H1 (cell line): ENCODE results near the gene SRSF9. TPM values are rescaled to one million over a fixed set of nuclear protein-coding genes. Genes with fewer than 3 reads are reported as not detected.

Source experiments
- CTCF ChIA-PET: fragments of 300-600 bp; sonication (Branson Sonifier 250); formaldehyde crosslinking; loops from one replicate; lab custom pipeline; 2021; ENCODE audit not compliant: partially characterized antibody; lab: Charles Lee
- POLR2A ChIA-PET: fragments of 300-600 bp; sonication (Branson Sonifier 250); formaldehyde crosslinking; loops from one replicate; lab custom pipeline; 2021; ENCODE audit warnings: inconsistent platforms; ENCODE audit not compliant: partially characterized antibody; lab: Charles Lee
- DNase-seq, 2 experiments: peaks; one replicate each; pipeline versions ENCODE4 v3.0.0 to v3.0.0-alpha.2; 2010 to 2022; ENCODE audit warnings: low spot score in 2 of 2, low read depth in 1 of 2, mixed read lengths in 1 of 2
- FAIRE-seq: peaks from 2 replicates; lab custom pipeline; 2011; peaks lifted over from hg19 to GRCh38; lab: Jason Lieb, UNC
- H2AFZ ChIP-seq: 2 replicates; pipeline ENCODE4 v1.8.1; 2012; ENCODE audit warnings: low read length, inconsistent platforms
- H2AK5ac ChIP-seq: 2 replicates; pipeline ENCODE4 v1.6.1; 2013; ENCODE audit warnings: low read depth, low read length
- H2BK120ac ChIP-seq: replicated peaks from 2 replicates; pipeline ENCODE3; 2013; ENCODE audit warnings: low read depth, low read length, inconsistent platforms
- H2BK12ac ChIP-seq: 2 replicates; pipeline ENCODE4 v1.6.1; 2013; ENCODE audit warnings: low read depth, low read length
- H2BK15ac ChIP-seq: 2 replicates; pipeline ENCODE4 v1.6.1; 2013; ENCODE audit warnings: low read length
- H2BK20ac ChIP-seq: 2 replicates; pipeline ENCODE4 v1.6.1; 2013; ENCODE audit warnings: low read length
- H2BK5ac ChIP-seq: 2 replicates; pipeline ENCODE4 v1.6.1; 2013; ENCODE audit warnings: low read depth, low read length
- H3K14ac ChIP-seq: 2 replicates; pipeline ENCODE4 v1.6.1; 2013; ENCODE audit warnings: inconsistent platforms; ENCODE audit not compliant: insufficient read length
- H3K18ac ChIP-seq: 2 replicates; pipeline ENCODE4 v1.6.1; 2013; ENCODE audit warnings: low read length; ENCODE audit errors: extremely low read depth
- H3K23ac ChIP-seq: 2 replicates; pipeline ENCODE4 v1.6.1; 2013; ENCODE audit warnings: inconsistent platforms; ENCODE audit not compliant: insufficient read length
- H3K23me2 ChIP-seq: 2 replicates; pipeline ENCODE4 v1.6.1; 2013; ENCODE audit warnings: low read depth, low read length
- H3K27ac ChIP-seq: 2 replicates; pipeline ENCODE4 v1.6.1; 2011; ENCODE audit warnings: low read depth, low read length, inconsistent platforms
- H3K27me3 ChIP-seq, 4 experiments: replicated peaks in 1 of 4; 1 replicate in 1 of 4; 2 replicates in 3 of 4; pipeline versions ENCODE4 v1.6.1 to v1.8.1; 2011 to 2013; ENCODE audit warnings: low read length in 3 of 4, mild to moderate bottlenecking in 3 of 4, inconsistent platforms in 2 of 4, mixed read lengths in 2 of 4, moderate library complexity in 1 of 4; ENCODE audit not compliant: control insufficient read depth in 3 of 4, insufficient read depth in 3 of 4; ENCODE audit errors: extremely low read depth in 1 of 4
- H3K36me3 ChIP-seq, 4 experiments: 2 replicates each; pipeline versions ENCODE4 v1.6.1 to v1.8.1; 2011 to 2013; ENCODE audit warnings: mild to moderate bottlenecking in 4 of 4, low read length in 3 of 4, moderate library complexity in 2 of 4, control low read depth in 1 of 4, inconsistent platforms in 1 of 4; ENCODE audit not compliant: insufficient read depth in 4 of 4, control insufficient read depth in 2 of 4
- H3K4ac ChIP-seq: replicated peaks from 2 replicates; pipeline ENCODE3; 2013; ENCODE audit warnings: low read length, low read depth, mixed read lengths, inconsistent platforms; ENCODE audit not compliant: insufficient read length
- H3K4me1 ChIP-seq, 4 experiments: replicated peaks in 1 of 4; 1 replicate in 1 of 4; 2 replicates in 3 of 4; pipeline versions ENCODE4 v1.6.1 to v1.8.1; 2011 to 2013; ENCODE audit warnings: low read length in 3 of 4, inconsistent platforms in 2 of 4, mixed read lengths in 1 of 4; ENCODE audit not compliant: insufficient read depth in 4 of 4, control insufficient read depth in 3 of 4
- H3K4me2 ChIP-seq, 2 experiments: 2 replicates each; pipeline versions ENCODE4 v1.6.1 to v1.8.1; 2011 to 2013; ENCODE audit warnings: low read depth in 2 of 2, low read length in 2 of 2, control low read depth in 1 of 2, inconsistent platforms in 1 of 2, mild to moderate bottlenecking in 1 of 2; ENCODE audit not compliant: insufficient read depth in 1 of 2
- H3K4me3 ChIP-seq, 4 experiments: fragments of 200-600, 300-600 bp in 1 of 4; sonication (generic), shearing (Covaris generic), sonication (Bioruptor Twin) in 1 of 4; 2 replicates each; pipeline versions ENCODE4 v1.5.1 to v1.8.1; 2011 to 2016; ENCODE audit warnings: low read length in 4 of 4, low read depth in 3 of 4, control low read depth in 2 of 4, inconsistent platforms in 2 of 4, mild to moderate bottlenecking in 2 of 4, mixed read lengths in 1 of 4, moderate library complexity in 1 of 4; ENCODE audit not compliant: insufficient read depth in 2 of 4; ENCODE audit errors: extremely low read depth in 1 of 4
- H3K56ac ChIP-seq: replicated peaks from 2 replicates; pipeline ENCODE3; 2013; ENCODE audit warnings: low read depth, mild to moderate bottlenecking, mixed read lengths, low read length, inconsistent platforms; ENCODE audit not compliant: insufficient read length
- H3K79me1 ChIP-seq: 2 replicates; pipeline ENCODE4 v1.6.1; 2013; ENCODE audit warnings: low read depth, low read length, control low read depth
- H3K79me2 ChIP-seq, 2 experiments: 2 replicates each; pipeline versions ENCODE4 v1.6.1 to v1.8.1; 2012 to 2013; ENCODE audit warnings: low read length in 2 of 2, mild to moderate bottlenecking in 2 of 2, inconsistent platforms in 1 of 2; ENCODE audit not compliant: insufficient read depth in 2 of 2, control insufficient read depth in 1 of 2
- H3K9ac ChIP-seq, 4 experiments: replicated peaks in 1 of 4; 1 replicate in 1 of 4; 2 replicates in 3 of 4; pipeline versions ENCODE4 v1.6.1 to v1.8.1; 2011 to 2013; ENCODE audit warnings: low read depth in 3 of 4, low read length in 3 of 4, control low read depth in 2 of 4, mild to moderate bottlenecking in 2 of 4, moderate library complexity in 2 of 4, inconsistent platforms in 1 of 4; ENCODE audit errors: extremely low read depth in 1 of 4
- H3K9me3 ChIP-seq, 2 experiments: 2 replicates each; pipeline versions ENCODE4 v1.6.1 to v1.8.1; 2012 to 2013; ENCODE audit warnings: mild to moderate bottlenecking in 2 of 2, moderate library complexity in 2 of 2, control low read depth in 1 of 2, inconsistent platforms in 1 of 2, low read depth in 1 of 2, low read length in 1 of 2, mixed read lengths in 1 of 2; ENCODE audit not compliant: insufficient read depth in 2 of 2
- H4K20me1 ChIP-seq, 2 experiments: replicated peaks in 1 of 2; 2 replicates each; pipeline versions ENCODE3 to v1.8.1; 2011 to 2013; ENCODE audit warnings: inconsistent platforms in 2 of 2, low read length in 2 of 2, mild to moderate bottlenecking in 1 of 2; ENCODE audit not compliant: insufficient read depth in 2 of 2, control insufficient read depth in 1 of 2
- H4K5ac ChIP-seq: 2 replicates; pipeline ENCODE4 v1.6.1; 2013; ENCODE audit warnings: low read length, low read depth, mixed read lengths, inconsistent platforms; ENCODE audit not compliant: insufficient read length
- H4K8ac ChIP-seq: 2 replicates; pipeline ENCODE4 v1.8.0; 2013; ENCODE audit warnings: mild to moderate bottlenecking, moderate library complexity, low read length, inconsistent platforms; ENCODE audit not compliant: insufficient read depth; ENCODE audit errors: extremely low read depth
- H4K91ac ChIP-seq: replicated peaks from 2 replicates; pipeline ENCODE3; 2013; ENCODE audit warnings: low read length, mixed read lengths, inconsistent platforms; ENCODE audit not compliant: insufficient read length
- ATF2 ChIP-seq: IDR thresholded peaks from 2 replicates; pipeline ENCODE4 v1.6.1; 2012; ENCODE audit warnings: low read length, inconsistent platforms
- BRCA1 ChIP-seq: IDR thresholded peaks from 2 replicates; pipeline ENCODE4 v1.6.1; 2012; ENCODE audit warnings: low read depth, low read length, improper control_type of control experiment
- CBX5 ChIP-seq: fragments of 300-800, 300-1000 bp; sonication (generic); IDR thresholded peaks from 2 replicates; pipeline ENCODE4 v1.7.1; 2016; ENCODE audit warnings: antibody characterized with exemption, low read length, low read depth
- CBX8 ChIP-seq: fragments of 300-800, 300-1000 bp; sonication (generic); IDR thresholded peaks from 2 replicates; pipeline ENCODE4 v1.7.1; 2016; ENCODE audit warnings: low read depth, low read length, borderline replicate concordance
- FOSL1 ChIP-seq: IDR thresholded peaks from 2 replicates; pipeline ENCODE4 v1.6.1; 2011; ENCODE audit warnings: mild to moderate bottlenecking, low read depth, low read length, moderate library complexity; ENCODE audit not compliant: insufficient read depth
- JUND ChIP-seq: IDR thresholded peaks from 2 replicates; pipeline ENCODE4 v1.6.1; 2011; ENCODE audit warnings: mild to moderate bottlenecking, improper control_type of control experiment, low read length
- POLR2A ChIP-seq, 2 experiments: IDR thresholded peaks; 1 replicate in 1 of 2; 2 replicates in 1 of 2; pipeline ENCODE4 v1.6.1; 2011; ENCODE audit warnings: low read depth in 2 of 2, low read length in 2 of 2, mild to moderate bottlenecking in 2 of 2; ENCODE audit errors: control extremely low read depth in 1 of 2
- RAD21 ChIP-seq, 2 experiments: IDR thresholded peaks in 1 of 2; conservative IDR thresholded peaks in 1 of 2; 2 replicates each; pipeline ENCODE4 v1.6.1; 2011; ENCODE audit warnings: low read depth in 2 of 2, low read length in 2 of 2, improper control_type of control experiment in 1 of 2, inconsistent platforms in 1 of 2, mild to moderate bottlenecking in 1 of 2, moderate library complexity in 1 of 2
- SP4 ChIP-seq: IDR thresholded peaks from 2 replicates; pipeline ENCODE4 v1.6.1; 2012; ENCODE audit warnings: low read length, inconsistent platforms
- WGBS, 2 experiments: shearing (Covaris generic) in 1 of 2; methylation state at CpG; one replicate each; pipeline versions ENCODE4 v1.1.6 to v1.1.7; 2013 to 2015; ENCODE audit warnings: low lambda C conversion rate in 2 of 2, mixed read lengths in 2 of 2, inconsistent platforms in 1 of 2, low coverage in 1 of 2, missing lambda C conversion rate in 1 of 2; ENCODE audit not compliant: insufficient replicate concordance in 2 of 2, insufficient coverage in 1 of 2, insufficient read length in 1 of 2; ENCODE audit errors: extremely low coverage in 1 of 2, missing lambda C conversion rate in 1 of 2; 5-methylcytosine and 5-hydroxymethylcytosine counted together
- polyA plus RNA-seq, 7 experiments: library from polyadenylated mRNA; depleted of rRNA in 3 of 7; stranded (reverse) in 5 of 7; unstranded in 2 of 7; fragments of >200 nt in 5 of 7; fragments of 200-250 nt in 2 of 7; gene quantifications; 1 replicate in 5 of 7; 2 replicates in 1 of 7; 4 replicates in 1 of 7; pipeline versions ENCODE4 v1.2.1 to v1.2.3, GENCODE V29; 2011 to 2013; ENCODE audit warnings: missing spikeins in 2 of 7, mixed read lengths in 2 of 7
- total RNA-seq: library from RNA; stranded (reverse); fragmentation: NEBNext Ultra II Directional; extraction: Animal tissue kit (Norgen Biotek cat#: 25700); gene quantifications from 2 replicates; pipeline ENCODE4 v1.2.1, GENCODE V29; 2021

SRSF9 gene
- total and polyA plus RNA-seq, 2 of the 8 experiments (the other 6 are each of a cell fraction or from before 2014, with no cell fraction given), result 172 to 304 TPM

- H3K18ac ChIP-seq, result peak within 1 kb of the TSS; percentile 89; the same call in 1 of the 2 replicates
- H3K4ac ChIP-seq, result no peak within 1 kb of the TSS
- H3K9ac ChIP-seq, result peak within 1 kb of the TSS; percentile 61 to 87 (median 78)
- FAIRE-seq, result peak; percentile 78
- H2BK120ac ChIP-seq, result no peak within 1 kb of the TSS
- peak within 1 kb of the TSS; percentile 45 for H2AFZ ChIP-seq
- H4K8ac ChIP-seq, result 0 out of 2 replicates have a peak within 1 kb of the TSS, but pooled peaks have one; percentile 62
- peak within 1 kb of the TSS; percentile 87 to 98 for H3K4me2 ChIP-seq
- H2BK20ac ChIP-seq, result no peak within 1 kb of the TSS
- H4K5ac ChIP-seq, result peak within 1 kb of the TSS; percentile 73
- peak within 1 kb of the TSS; percentile 81 to 92 (median 90) for H3K4me3 ChIP-seq
- H2AK5ac ChIP-seq, result no peak within 1 kb of the TSS
- H3K4me1 ChIP-seq, result peaks cover 0 to 2% (median under 1%) of the 10 kb centered on the region in 4 experiments; a peak in 1 of 7 replicates
- H3K56ac ChIP-seq, result peak within 1 kb of the TSS; percentile 10
- ChIA-PET POLR2A (interaction anchor here (0.6 to 2.2 kb wide), 20 partner anchors 9 to 902 kb away, joined by 3 to 13 read pairs (median 4); partner anchors contain the start of genes DYNLL1, GATC, RNU4-1 and RNU4-2), CTCF (interaction anchor here (0.7 to 13.9 kb wide), 19 partner anchors 8 to 145 kb away, joined by 3 to 310 read pairs (median 4); no protein-coding TSS in a partner anchor)
- peaks cover 2 to 10% of the 10 kb centered on the region in 2 experiments for H4K20me1 ChIP-seq
- 2% methylated on average over 59 of the region's 59 CpGs; no CpG with 5 or more reads in 1 of the 2 experiments for WGBS, 2 experiments
- no peaks in the 10 kb centered on the region for H3K79me1 ChIP-seq
- no peak within 1 kb of the TSS for H2BK15ac ChIP-seq
- peaks cover 9 to 25% of the 10 kb centered on the region in 2 experiments; a peak in 3 of 4 replicates for H3K79me2 ChIP-seq
- peak within 1 kb of the TSS; percentile 77 for H2BK5ac ChIP-seq
- H3K23me2 ChIP-seq, result peaks cover 2% of the 10 kb centered on the region; the same call in 1 of the 2 replicates
- peak within 1 kb of the TSS; percentile 58; the same call in 1 of the 2 replicates for H3K27ac ChIP-seq
- H4K91ac ChIP-seq, result no peak within 1 kb of the TSS
- H3K27me3 ChIP-seq, result no peaks in the 10 kb centered on the region
- H3K36me3 ChIP-seq, result peaks cover 0 to 18% (median 6%) of the 10 kb centered on the region in 4 experiments; a peak in 4 of 8 replicates
- H3K9me3 ChIP-seq, result no peaks in the 10 kb centered on the region
- H3K23ac ChIP-seq, result no peak within 1 kb of the TSS
- H3K14ac ChIP-seq, result no peak within 1 kb of the TSS
- H2BK12ac ChIP-seq, result no peak within 1 kb of the TSS
- DNase-seq, result peak; percentile 94 to 98
- TF ChIP-seq BRCA1 (no peak), POLR2A (IDR thresholded peaks at IDR 0.05; ENCODE audit: control extremely low read depth in 1 of 2, low read depth in 2 of 2, low read length in 2 of 2) (peak; percentile 35 to 82), CBX5 (no peak), JUND (no peak), FOSL1 (no peak), ATF2 (0 out of 2 replicates have a peak, but pooled peaks have one; percentile 29), SP4 (0 out of 2 replicates have a peak, but pooled peaks have one; percentile 32), CBX8 (no peak), RAD21 (IDR thresholded peaks at IDR 0.05 in 1 of 2, conservative IDR thresholded peaks at IDR 0.05 in 1 of 2; ENCODE audit: low read depth in 2 of 2, low read length in 2 of 2) (peak in 1 of 2 experiments; percentile 9; a peak in 2 of 4 replicates)
Observed at GRCh38 chr12:120437735-120438494, 31.6 kb downstream of the SRSF9 start, which contains the start of gene COX6A1. TSS of gene COX6A1 (plus strand) at chr12:120438113. CDS start at chr12:120438127, 14 bp downstream.
